SK-N-MC (cell line): ENCODE results near the gene MDM4.
"Not testable (repeated sequence)": the region's sequence is repeated elsewhere in the genome, so short reads cannot be mapped to it uniquely, and the experiment has no call there.

ENCODE experiments used
- DNase-seq: peaks from one replicate; pipeline ENCODE4 v3.0.0-alpha.2; 2011; ENCODE audit warnings: low read depth, low spot score
- H3K27ac ChIP-seq: fragments of 200-600 bp; sonication (generic); 2 replicates; pipeline ENCODE4 v1.5.1; 2016; ENCODE audit warnings: mixed run types
- H3K36me3 ChIP-seq: fragments of 200-600 bp; sonication (generic); 2 replicates; pipeline ENCODE4 v1.6.1; 2017; ENCODE audit warnings: antibody characterized with exemption, low read length, mixed read lengths; ENCODE audit not compliant: insufficient read depth
- H3K4me3 ChIP-seq: fragments of 200-600 bp; sonication (generic); 2 replicates; pipeline ENCODE4 v1.5.1; 2016
- H3K9ac ChIP-seq: fragments of 200-600 bp; sonication (generic); 2 replicates; pipeline ENCODE4 v1.8.0; 2017; ENCODE audit warnings: mixed run types, mixed read lengths; ENCODE audit not compliant: insufficient read length
- H3K9me3 ChIP-seq: fragments of 200-600 bp; sonication (generic); 2 replicates; pipeline ENCODE4 v1.6.1; 2017; ENCODE audit warnings: low read depth, mild to moderate bottlenecking, antibody characterized with exemption, low read length, moderate library complexity, mixed read lengths
- EZH2 ChIP-seq: fragments of 200-600 bp; sonication (generic); IDR thresholded peaks from one replicate; pipeline ENCODE4 v1.6.1; 2017; ENCODE audit warnings: antibody characterized with exemption
- FOXP2 ChIP-seq: optimal IDR thresholded peaks from 2 replicates; pipeline ENCODE3; 2011; ENCODE audit warnings: mild to moderate bottlenecking, moderate library complexity; ENCODE audit not compliant: insufficient read depth; ENCODE audit errors: extremely low read length, control extremely low read depth
- POLR2AphosphoS5 ChIP-seq: IDR thresholded peaks from 2 replicates; pipeline ENCODE4 v1.6.1; 2012; ENCODE audit warnings: mild to moderate bottlenecking, low read depth, low read length, borderline replicate concordance

The MDM4 gene

DNA sequence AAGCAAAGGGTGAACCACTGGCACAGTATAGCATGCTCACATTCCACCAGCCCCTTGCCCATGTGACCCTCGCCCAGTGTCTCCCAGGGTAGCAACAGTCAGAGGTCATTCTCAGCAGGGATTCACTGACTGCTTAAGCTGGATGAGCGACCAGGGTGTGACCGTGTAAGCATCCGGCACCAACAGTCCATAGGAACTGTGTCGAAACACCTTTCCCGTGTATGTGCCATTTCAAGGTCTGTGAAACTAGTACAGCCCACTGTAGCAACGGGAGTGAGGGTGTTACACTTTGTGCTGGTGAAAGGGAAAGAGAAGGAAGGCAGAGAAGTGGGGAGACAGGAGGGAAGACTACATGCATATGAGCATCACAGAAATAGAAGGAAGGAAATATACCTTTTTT is 32.4 kb upstream of the MDM4 start:
- DNase-seq = no peak
- H3K4me3 ChIP-seq = no peak overlapping the region
- no peaks in the 10 kb centered on the region for H3K36me3 ChIP-seq
- H3K9ac ChIP-seq = no peak overlapping the region
- no peak for TF ChIP-seq EZH2
- TF ChIP-seq POLR2AphosphoS5 = no peak
- TF ChIP-seq FOXP2 = no peak
- no peaks in the 10 kb centered on the region for H3K9me3 ChIP-seq
- no peak overlapping the region for H3K27ac ChIP-seq

DNA sequence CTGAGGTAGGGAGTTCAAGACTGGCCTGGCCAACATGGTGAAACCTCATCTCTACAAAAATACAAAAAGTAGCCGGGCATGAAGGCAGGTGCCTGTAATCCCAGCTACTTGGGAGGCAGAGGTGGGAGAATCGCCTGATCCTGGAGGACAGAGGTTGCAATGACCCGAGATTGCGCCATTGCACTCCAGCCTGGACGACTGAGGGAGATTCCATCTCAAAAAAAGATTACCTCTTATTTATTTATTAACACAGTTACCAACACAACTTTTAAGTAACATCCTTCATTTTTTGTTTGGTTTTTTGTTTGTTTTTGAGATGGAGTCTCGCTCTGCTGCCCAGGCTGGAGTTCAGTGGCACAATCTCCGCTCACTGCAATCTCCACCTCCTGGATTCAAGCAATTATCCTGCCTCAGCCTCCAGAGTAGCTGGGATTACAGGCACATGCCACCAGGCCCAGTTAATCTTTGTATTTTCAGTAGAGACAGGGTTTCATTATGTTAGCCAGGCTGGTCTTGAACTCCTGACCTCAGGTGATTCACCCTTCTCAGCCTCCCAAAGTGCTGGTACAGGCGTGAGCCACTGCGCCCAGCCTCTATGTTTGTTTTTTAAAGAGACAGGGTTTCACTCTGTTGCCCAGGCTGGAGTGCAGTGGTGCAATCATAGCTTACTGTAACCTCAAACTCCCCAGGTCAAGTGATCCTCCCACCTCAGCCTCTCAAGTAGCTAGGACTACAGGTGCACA is 29.5 kb upstream of the MDM4 start:
- H3K4me3 ChIP-seq, H3K9me3 ChIP-seq, H3K27ac ChIP-seq, H3K36me3 ChIP-seq, DNase-seq, H3K9ac ChIP-seq: not testable (repeated sequence)

DNA sequence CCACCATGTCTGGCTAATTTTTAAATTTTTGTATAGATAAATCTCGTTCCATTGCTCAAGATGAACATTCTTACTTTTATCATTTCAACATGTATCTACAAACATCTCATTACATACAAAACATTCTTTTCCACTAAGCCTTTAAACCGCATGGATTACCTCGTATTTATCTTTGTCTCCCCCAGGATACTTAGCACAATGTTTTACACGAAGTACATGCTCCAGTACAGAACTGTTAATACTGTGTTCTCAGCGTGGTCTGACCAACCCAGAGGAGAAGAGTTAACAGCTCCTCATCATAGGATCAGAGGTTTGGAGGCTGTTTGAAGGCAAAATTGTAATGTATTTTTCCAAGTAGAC is 29.0 kb upstream of the MDM4 start:
- Histone ChIP-seq H3K9ac (no peak overlapping the region), H3K27ac (no peak overlapping the region), H3K36me3 (no peaks in the 10 kb centered on the region), H3K9me3 (no peaks in the 10 kb centered on the region), H3K4me3 (no peak overlapping the region)
- no peak for DNase-seq
- no peak for TF ChIP-seq POLR2AphosphoS5
- TF ChIP-seq EZH2 = no peak
- no peak for TF ChIP-seq FOXP2

DNA sequence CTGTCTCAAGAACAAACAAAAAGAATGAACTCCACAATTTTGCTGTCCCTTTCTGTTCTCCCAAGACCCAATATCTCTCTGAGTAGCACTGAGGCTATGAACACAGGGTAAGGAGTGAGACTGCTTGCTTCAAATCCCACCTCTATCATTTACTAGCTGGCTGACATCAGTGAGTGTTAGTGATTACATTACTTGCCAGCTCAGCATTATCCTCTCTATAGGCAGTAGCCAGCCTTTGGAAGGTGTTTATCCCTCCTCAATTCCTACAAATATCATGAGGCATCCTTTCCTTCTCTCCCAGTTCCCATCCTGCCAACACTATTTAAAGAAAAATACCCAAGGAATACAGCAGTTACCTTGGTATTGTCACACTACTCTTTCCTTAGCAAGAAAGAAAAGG is 24.6 kb upstream of the MDM4 start:
- no peak overlapping the region for H3K27ac ChIP-seq
- H3K4me3 ChIP-seq = no peak overlapping the region
- H3K9ac ChIP-seq = no peak overlapping the region

DNA sequence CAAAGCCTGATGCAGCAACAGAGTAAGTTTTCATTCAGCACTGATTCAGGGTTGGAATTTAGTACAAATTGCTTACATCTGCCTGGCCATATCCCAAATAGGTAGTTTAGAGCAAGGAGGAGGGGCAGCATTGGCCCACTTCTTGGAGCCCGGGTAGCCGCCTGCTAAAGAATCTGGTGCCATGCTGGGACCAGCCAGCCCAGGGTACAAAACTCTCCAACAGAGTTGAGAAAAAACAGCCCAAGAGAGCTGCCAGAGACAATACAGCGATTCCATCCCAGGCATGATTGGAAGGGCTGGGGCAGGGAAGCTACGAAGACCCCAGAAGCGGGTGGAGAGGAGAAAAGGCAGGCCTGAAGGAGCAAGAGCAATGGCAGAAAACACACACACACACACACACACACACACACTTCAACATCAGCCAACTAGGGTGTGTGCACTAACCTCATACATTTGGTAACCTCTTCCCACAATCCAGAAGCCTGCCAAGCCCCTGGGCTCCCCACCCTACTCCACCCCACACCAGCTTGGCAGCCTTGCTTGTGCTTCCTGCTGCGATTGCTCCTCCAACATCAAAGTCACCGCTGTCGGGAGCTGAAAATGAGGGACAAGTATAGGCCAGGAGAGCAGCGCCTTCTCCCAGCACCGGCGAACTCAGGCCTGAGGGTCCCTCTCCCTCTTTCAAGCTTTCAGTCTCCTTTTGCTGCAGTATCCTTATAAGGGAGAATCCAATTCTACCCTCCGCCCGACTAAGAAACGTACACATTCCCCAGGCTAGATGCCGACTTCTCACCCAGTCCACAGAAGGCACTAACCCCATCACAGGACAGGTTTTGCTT is 22.8 kb upstream of the MDM4 start:
- Histone ChIP-seq H3K9ac (peak overlapping the region; percentile 58), H3K9me3 (no peaks in the 10 kb centered on the region), H3K27ac (no peak overlapping the region), H3K4me3 (peak overlapping the region; percentile 89), H3K36me3 (no peaks in the 10 kb centered on the region)
- no peak for DNase-seq
- TF ChIP-seq POLR2AphosphoS5 (no peak), EZH2 (no peak), FOXP2 (no peak)

More for the DNA sequence above, 24.6 kb upstream of the MDM4 start:
- Histone ChIP-seq H3K36me3 (no peaks in the 10 kb centered on the region), H3K9me3 (no peaks in the 10 kb centered on the region)
- no peak for DNase-seq
- TF ChIP-seq FOXP2 (no peak), EZH2 (no peak), POLR2AphosphoS5 (no peak)

DNA sequence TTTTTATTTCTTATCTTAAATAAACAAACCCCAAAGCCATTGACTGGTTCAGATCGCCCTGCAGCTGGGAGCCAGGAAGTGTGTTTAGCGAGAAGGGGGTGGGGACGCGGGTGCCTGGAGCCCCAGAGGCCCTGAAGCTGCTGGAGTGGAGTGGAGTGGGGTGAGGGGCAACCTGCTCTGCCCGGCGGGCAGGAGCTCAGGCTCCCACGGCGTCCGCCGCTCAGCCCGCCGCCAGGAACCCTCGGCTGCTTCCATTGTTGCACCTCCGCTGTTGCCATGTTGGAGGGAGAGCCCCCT is 22.3 kb upstream of the MDM4 start:
- TF ChIP-seq POLR2AphosphoS5 (no peak), FOXP2 (no peak), EZH2 (no peak)
- Histone ChIP-seq H3K27ac (no peak overlapping the region), H3K4me3 (peak overlapping the region; percentile 89), H3K36me3 (no peaks in the 10 kb centered on the region), H3K9me3 (no peaks in the 10 kb centered on the region), H3K9ac (peak overlapping the region; percentile 58)
- no peak for DNase-seq

DNA sequence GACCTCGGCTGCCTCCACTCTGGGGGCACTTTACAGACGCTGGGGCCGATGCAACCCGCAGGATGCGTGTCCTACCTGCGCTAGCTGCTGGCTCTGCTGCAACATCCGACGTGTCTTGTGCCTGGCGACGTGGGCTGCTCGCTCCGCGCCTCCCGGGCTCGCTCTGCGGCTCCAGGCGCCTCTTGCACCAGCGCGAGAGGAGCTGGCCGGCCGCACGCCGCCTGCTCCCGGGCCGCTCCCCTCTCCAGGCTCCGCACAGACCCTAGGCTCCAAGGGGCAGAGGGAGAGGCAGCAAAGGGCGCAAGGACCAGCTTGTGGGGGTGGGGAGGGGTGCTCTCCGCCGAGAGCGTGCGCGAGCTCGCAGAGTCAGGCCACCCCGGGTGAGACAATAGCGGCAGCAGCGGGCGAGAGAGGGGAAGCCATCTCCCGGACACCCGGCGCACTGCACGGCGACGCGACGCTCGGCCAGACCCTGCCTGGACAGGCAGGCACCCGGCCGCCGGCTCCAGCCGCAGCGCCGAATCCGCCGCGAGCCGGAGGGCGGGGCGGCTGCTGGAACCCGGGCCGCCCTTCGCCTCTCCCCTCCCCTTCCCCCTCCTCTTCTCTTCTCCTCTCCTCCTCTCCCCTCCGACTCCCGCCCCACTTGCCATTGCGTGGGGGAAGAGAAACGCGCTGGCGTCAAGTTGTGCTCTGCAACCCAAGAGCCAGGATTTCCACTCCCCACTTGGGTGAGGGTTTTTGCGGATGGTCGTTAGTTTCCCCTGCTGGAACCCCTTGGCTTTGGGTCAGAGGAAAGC is 21.7 kb upstream of the MDM4 start, which contains the start of gene PIK3C2B:
Gene PIK3C2B (minus strand): TSS at position 525 of the 797 bp plus-strand sequence. CDS start 25,003 bp downstream, outside the sequence.
- H3K36me3 ChIP-seq = no peaks in the 10 kb centered on the region
- H3K9me3 ChIP-seq = no peaks in the 10 kb centered on the region
- no peak for DNase-seq
- peak within 1 kb of the TSS; percentile 89 for H3K4me3 ChIP-seq
- H3K27ac ChIP-seq = no peak within 1 kb of the TSS
- H3K9ac ChIP-seq = peak within 1 kb of the TSS; percentile 58
- TF ChIP-seq POLR2AphosphoS5 = peak; percentile 51; the same call in 1 of the 2 replicates
- TF ChIP-seq EZH2 = no peak
- TF ChIP-seq FOXP2 = no peak

DNA sequence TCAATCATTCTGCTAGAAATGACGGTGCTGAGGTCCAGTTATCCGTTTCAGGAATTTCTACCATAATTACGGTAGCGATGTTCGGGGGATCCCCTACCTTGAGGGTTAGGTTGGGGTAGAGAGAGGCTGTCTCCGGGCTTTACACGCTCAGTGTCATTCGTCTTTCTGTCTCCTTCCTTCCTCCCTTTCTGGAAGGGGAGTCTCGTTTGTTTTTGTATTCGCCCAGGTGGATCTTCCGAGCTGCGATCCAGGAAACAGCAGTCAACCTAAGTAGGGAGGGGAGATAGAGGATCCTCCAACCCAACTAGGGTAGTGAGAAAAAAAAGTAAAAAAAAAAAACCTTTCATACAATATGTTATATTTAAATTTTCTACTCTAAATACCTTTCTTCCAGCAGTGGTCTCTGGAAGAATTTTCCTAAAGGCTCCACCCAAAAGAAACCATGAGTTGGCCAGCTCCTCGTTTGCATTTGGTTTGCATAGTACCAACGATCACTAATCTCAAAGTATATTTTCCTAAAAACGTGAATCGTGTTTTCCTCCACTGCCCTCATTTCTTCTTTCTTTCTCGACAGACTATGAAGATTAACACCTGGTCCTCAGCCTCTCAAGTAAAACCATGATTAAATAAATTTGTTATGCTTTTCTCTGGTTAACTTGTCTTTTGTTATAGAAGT is 21.0 kb upstream of the MDM4 start:
- TF ChIP-seq EZH2 (no peak), FOXP2 (no peak), POLR2AphosphoS5 (no peak)
- H3K36me3 ChIP-seq = no peaks in the 10 kb centered on the region
- no peak for DNase-seq
- peak overlapping the region; percentile 89 for H3K4me3 ChIP-seq
- no peak overlapping the region for H3K27ac ChIP-seq
- H3K9me3 ChIP-seq = no peaks in the 10 kb centered on the region
- H3K9ac ChIP-seq = peak overlapping the region; percentile 46
